Measurements from ENCODE around the gene MYLIP.

GRCh38 chr6:16087386-16087785, 41.5 kb upstream of the MYLIP start:
- no peak for TF ChIP-seq CTCF (IDR thresholded peaks at IDR 0.05)
- TF ChIP-seq EZH2 (IDR thresholded peaks at IDR 0.05; ENCODE audit: borderline replicate concordance, insufficient read depth, low read depth, low read length, poor library complexity, severe bottlenecking): no peak

All from B cell (primary cell).